ENCODE measurements around the gene PAK4. TPM values are rescaled to one million over a fixed set of nuclear protein-coding genes. Genes with fewer than 3 reads are reported as not detected.
A peak's percentile ranks its signal among the peaks of the same experiment; 100 is the strongest.

PAK4 gene
- total and polyA plus RNA-seq, 9 of the 15 experiments (the other 6 are each of a cell fraction or from before 2014, with no cell fraction given), result 0.21 to 33.5 (median 5.8) TPM

DNA sequence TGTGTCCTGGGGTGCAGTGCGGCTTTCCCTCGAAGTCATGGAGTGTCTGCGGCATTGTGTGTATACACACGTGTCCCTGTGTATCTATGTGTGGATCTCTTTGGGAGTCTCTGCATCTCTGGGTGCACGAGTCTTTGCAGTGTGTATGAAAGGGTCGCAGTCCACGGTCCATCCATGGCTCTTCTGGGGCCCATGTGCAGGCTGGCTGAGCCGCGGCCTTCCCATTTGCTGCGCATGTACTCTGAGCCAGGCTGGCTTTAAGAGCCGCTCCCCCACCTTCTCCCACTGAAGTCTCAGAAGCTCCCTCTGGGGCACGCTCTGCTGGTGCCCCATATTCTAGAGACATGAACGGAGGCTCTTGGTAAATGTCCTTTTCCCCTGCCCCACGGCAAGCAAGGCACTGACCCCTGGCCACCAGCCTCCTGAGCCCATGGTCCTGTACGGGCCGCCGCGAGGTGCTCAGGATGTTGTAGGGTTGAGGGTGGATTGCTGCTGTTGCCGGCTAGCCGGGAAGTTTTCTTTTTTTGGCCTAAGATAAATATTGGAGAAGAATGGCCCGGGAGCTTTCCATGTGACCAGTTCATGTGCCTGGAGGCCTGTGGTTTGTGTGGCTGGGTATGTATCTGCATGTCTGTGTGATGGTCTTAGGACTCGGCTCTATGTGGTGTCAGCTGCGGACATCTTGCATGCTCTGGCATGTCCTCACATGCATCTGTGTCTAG is 31.9 kb downstream of the PAK4 start:
- H3K9me3 ChIP-seq (replicated peaks; ENCODE audit: control insufficient read depth, insufficient read depth, low read depth, low read length), result no peaks in the 10 kb centered on the region
- ATAC-seq, result no peak
- no TSS peak for BruUV-seq (replicated peaks)
- H3K9me1 ChIP-seq (ENCODE audit: control insufficient read depth, insufficient read depth, low read length), result peaks cover 10% of the 10 kb centered on the region
- in situ Hi-C loops (cut with MboI) (no loop called here), intact Hi-C loops (cut with micrococcal nuclease) (no loop called here)
- H3K27me3 ChIP-seq (ENCODE audit: control insufficient read depth in 2 of 2, insufficient read depth in 2 of 2, low read length in 2 of 2), result no peaks in the 10 kb centered on the region
- H3K36me3 ChIP-seq (ENCODE audit: control insufficient read depth, insufficient read depth, low read length), result peaks cover 5% of the 10 kb centered on the region; the same call in 1 of the 3 replicates
- no peak overlapping the region for H3K4me3 ChIP-seq
- peak overlapping the region in 1 of 2 experiments; percentile 66; a peak in 1 of 4 replicates for H3K9ac ChIP-seq (ENCODE audit: insufficient read depth in 1 of 2, low read depth in 2 of 2, low read length in 2 of 2)
- peaks cover 34 to 64% of the 10 kb centered on the region in 2 experiments for H3K4me1 ChIP-seq (replicated peaks in 1 of 2; ENCODE audit: control insufficient read depth in 2 of 2, insufficient read depth in 2 of 2, low read length in 2 of 2)
- H3K4me2 ChIP-seq (ENCODE audit: insufficient read depth, low read length), result no peak overlapping the region; the same call in 1 of the 2 replicates
- H3K79me2 ChIP-seq (ENCODE audit: control insufficient read depth, insufficient read depth, low read length), result peaks cover 57% of the 10 kb centered on the region
- CTCF ChIA-PET (ENCODE audit: low intra/inter-chr PET ratio), result no interaction called here
- H3K27ac ChIP-seq (ENCODE audit: extremely low read depth, low read depth, low read length), result no peak overlapping the region
- WGBS (ENCODE audit: insufficient coverage, low coverage, missing lambda C conversion rate), result 74% methylated on average over 22 of the region's 23 CpGs
- H2AFZ ChIP-seq (ENCODE audit: low read depth, low read length), result no peak overlapping the region
- POLR2A ChIA-PET, result interaction anchor here (0.6 kb wide), 1 partner anchor 281 kb away, joined by 3 read pairs; no protein-coding TSS in a partner anchor
- no peak for DNase-seq (ENCODE audit: extremely low read depth in 1 of 4, low spot score in 3 of 4)
- peaks cover 19% of the 10 kb centered on the region for H4K20me1 ChIP-seq (replicated peaks; ENCODE audit: control insufficient read depth, insufficient read depth, low read length)
- FAIRE-seq, result peak; percentile 37
- TF ChIP-seq RREB1 (CRISPR knock-in tag; IDR thresholded peaks at IDR 0.05) (no peak), TRIM28 (IDR thresholded peaks at IDR 0.05) (no peak), RERE (CRISPR knock-in tag; IDR thresholded peaks at IDR 0.05; ENCODE audit: borderline replicate concordance) (no peak), NRF1 (conservative IDR thresholded peaks at IDR 0.05 in 1 of 2, IDR thresholded peaks at IDR 0.05 in 1 of 2) (no peak), CBX3 (IDR thresholded peaks at IDR 0.05; ENCODE audit: borderline replicate concordance in 1 of 2, low read length in 2 of 2) (no peak), PTTG1 (tag; IDR thresholded peaks at IDR 0.05; ENCODE audit: low read depth) (no peak), TAF7 (tag; IDR thresholded peaks at IDR 0.05) (no peak), ZFP30 (CRISPR knock-in tag; IDR thresholded peaks at IDR 0.05; ENCODE audit: borderline replicate concordance) (no peak), YBX1 (IDR thresholded peaks at IDR 0.05) (no peak)
